Mucosa of rectum (tissue), 2 donors: Measurements from ENCODE around the gene MIS12.

Experiments used
- H3K27ac ChIP-seq, 2 donors: one replicate each; pipeline ENCODE4 v1.7.0; 2013; ENCODE audit warnings: inconsistent platforms in 2 of 2, low read depth in 2 of 2, low read length in 2 of 2
- H3K27me3 ChIP-seq, 2 donors: one replicate each; pipeline ENCODE4 v1.7.0; 2013; ENCODE audit warnings: low read length in 2 of 2; ENCODE audit not compliant: control insufficient read depth in 2 of 2, insufficient read depth in 2 of 2
- H3K36me3 ChIP-seq, 2 donors: one replicate each; pipeline ENCODE4 v1.7.0; 2013; ENCODE audit warnings: low read length in 2 of 2; ENCODE audit not compliant: control insufficient read depth in 2 of 2, insufficient read depth in 2 of 2
- H3K4me1 ChIP-seq, 2 donors: one replicate each; pipeline ENCODE4 v1.7.0; 2013; ENCODE audit warnings: low read length in 2 of 2, mild to moderate bottlenecking in 1 of 2; ENCODE audit not compliant: control insufficient read depth in 2 of 2, insufficient read depth in 2 of 2
- H3K4me3 ChIP-seq, 2 donors: one replicate each; pipeline ENCODE4 v1.7.0; 2013; ENCODE audit warnings: low read length in 2 of 2
- H3K9ac ChIP-seq, 2 donors: one replicate each; pipeline ENCODE4 v1.7.0; 2013; ENCODE audit warnings: low read length in 2 of 2, low read depth in 1 of 2, mild to moderate bottlenecking in 1 of 2
- H3K9me3 ChIP-seq, 2 donors: one replicate each; pipeline ENCODE4 v1.7.0; 2013; ENCODE audit warnings: low read length in 2 of 2; ENCODE audit not compliant: control insufficient read depth in 2 of 2
- donor health status: healthy.
- donor health status: Normal muscosa, but diverticular disease.

The MIS12 gene

DNA sequence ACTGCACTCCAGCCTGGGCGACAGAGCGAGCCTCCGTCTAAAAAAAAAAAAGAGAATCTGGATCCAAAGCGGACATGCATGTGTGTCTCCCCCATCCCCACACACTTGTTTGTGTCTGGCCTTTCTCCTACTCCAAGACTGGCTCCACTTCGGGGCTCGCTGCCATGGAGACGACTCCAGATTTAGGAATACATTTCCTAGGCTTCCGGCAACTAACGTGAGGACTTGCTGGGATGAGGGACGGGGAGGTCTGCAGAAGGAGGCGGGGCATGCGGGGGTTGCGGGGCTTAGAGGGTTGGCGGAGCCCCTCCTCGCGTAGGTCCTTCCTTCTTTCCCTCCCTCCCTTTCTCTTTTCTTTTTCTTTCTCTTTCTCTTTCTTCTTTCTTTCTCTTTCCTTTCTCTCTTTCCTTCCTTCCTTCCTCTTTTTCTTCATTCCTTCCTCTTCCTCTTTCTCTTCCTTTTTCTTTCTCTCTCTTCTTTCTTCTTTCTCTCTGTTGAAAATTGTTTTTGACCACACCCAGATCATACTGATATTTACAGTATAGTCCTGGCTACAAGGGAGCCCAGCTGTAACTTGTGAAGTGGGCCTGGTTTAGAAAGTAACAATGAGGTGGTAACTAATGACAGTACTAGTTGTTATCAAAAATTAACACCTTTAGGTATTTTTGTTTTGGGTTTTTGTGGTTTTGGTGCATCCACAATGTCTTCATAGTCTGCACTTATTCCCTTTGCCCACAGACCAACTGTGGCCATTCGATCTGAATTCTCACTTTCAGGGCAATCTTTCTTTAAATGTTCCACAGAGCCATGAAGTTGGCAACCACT lies 25.2 kb downstream of the MIS12 start:
- Histone ChIP-seq H3K4me1 (no peaks in the 10 kb centered on the region), H3K9me3 (no peaks in the 10 kb centered on the region), H3K4me3 (no peak overlapping the region), H3K27me3 (no peaks in the 10 kb centered on the region), H3K9ac (no peak overlapping the region), H3K27ac (no peak overlapping the region), H3K36me3 (peaks cover 2 to 8% of the 10 kb centered on the region in 2 donors)

- peaks cover 2 to 8% of the 10 kb centered on the region in 2 donors for H3K36me3 ChIP-seq
- H3K9me3 ChIP-seq: no peaks in the 10 kb centered on the region
- no peaks in the 10 kb centered on the region for H3K27me3 ChIP-seq
- no peak overlapping the region for H3K9ac ChIP-seq
- no peak overlapping the region for H3K27ac ChIP-seq
- H3K4me1 ChIP-seq: no peaks in the 10 kb centered on the region
- no peak overlapping the region for H3K4me3 ChIP-seq
Measured at GRCh38 chr17:5513628-5514027, 27.3 kb downstream of the MIS12 start.

GRCh38 chr17:5514976-5515375 lies 28.6 kb downstream of the MIS12 start:
- Histone ChIP-seq H3K36me3 (peaks cover 2 to 8% of the 10 kb centered on the region in 2 donors), H3K9ac (no peak overlapping the region), H3K4me1 (no peaks in the 10 kb centered on the region), H3K27me3 (no peaks in the 10 kb centered on the region), H3K27ac (no peak overlapping the region), H3K4me3 (no peak overlapping the region), H3K9me3 (no peaks in the 10 kb centered on the region)

DNA sequence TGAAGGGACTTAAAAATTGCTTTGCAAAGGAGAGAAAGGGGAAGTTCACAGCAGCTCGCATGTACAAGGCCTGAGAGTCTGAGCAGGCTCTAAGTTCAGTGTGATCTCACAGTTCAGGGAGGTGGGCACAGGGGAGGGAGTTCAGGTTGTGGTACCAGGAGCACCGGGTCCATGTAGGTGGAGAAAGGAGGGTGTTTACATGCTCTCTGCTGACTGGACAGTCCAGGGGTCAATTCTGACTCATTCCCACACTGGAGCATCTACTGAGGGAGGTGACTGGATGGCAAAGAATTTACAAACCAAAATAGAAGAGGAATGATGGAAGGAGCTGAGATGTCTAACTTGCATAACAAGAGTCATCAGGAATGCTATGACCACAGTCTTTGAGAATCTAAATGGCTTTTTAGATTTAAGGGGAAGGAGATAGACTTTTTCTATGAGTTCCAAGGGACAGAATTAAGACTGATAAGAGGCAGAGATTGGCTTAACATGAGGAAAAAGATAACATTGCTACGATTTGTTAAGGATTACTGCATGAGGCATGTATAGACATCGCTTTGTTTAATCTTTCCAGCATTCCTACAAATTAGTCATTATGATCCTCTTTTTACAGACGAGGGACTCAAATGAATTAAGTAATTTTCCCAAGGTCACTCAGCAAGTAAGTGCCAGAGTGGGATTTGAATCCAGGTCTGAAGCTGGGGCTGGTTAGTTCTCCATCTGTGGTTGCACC lies 29.9 kb downstream of the MIS12 start:
- no peaks in the 10 kb centered on the region for H3K9me3 ChIP-seq
- H3K4me1 ChIP-seq: no peaks in the 10 kb centered on the region
- H3K27me3 ChIP-seq: no peaks in the 10 kb centered on the region
- peaks cover 2 to 8% of the 10 kb centered on the region in 2 donors for H3K36me3 ChIP-seq
- no peak overlapping the region for H3K4me3 ChIP-seq
- H3K27ac ChIP-seq: peak overlapping the region in 1 of 2 donors; percentile 14
- H3K9ac ChIP-seq: no peak overlapping the region

DNA sequence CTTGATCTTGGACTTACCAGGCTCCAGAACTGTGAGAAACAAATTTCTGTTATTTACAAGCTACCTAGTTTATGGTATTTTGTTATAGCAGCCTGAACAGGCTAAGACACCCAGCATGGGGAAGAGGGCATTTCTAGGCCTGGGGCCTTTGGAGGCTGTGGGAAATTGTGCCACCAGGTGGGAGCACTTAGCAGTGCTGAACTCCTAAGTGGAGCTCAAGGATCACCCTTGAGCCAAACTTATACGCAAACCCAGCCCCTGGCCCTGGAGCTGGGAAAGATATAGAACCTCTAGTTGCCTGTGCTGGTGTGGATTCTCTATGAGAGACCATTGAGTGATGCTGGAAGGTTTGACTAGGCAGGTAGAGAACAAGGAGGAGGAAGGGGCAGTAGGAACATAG lies 36.1 kb downstream of the MIS12 start:
- Histone ChIP-seq H3K36me3 (peaks cover 0 to 3% of the 10 kb centered on the region in 2 donors), H3K9ac (no peak overlapping the region), H3K9me3 (no peaks in the 10 kb centered on the region), H3K4me1 (no peaks in the 10 kb centered on the region), H3K27ac (no peak overlapping the region), H3K4me3 (no peak overlapping the region), H3K27me3 (no peaks in the 10 kb centered on the region)

GRCh38 chr17:5523249-5523648 lies 36.9 kb downstream of the MIS12 start:
- Histone ChIP-seq H3K9ac (no peak overlapping the region), H3K9me3 (no peaks in the 10 kb centered on the region), H3K4me1 (no peaks in the 10 kb centered on the region), H3K36me3 (peaks cover 0 to 3% of the 10 kb centered on the region in 2 donors), H3K27ac (no peak overlapping the region), H3K27me3 (no peaks in the 10 kb centered on the region), H3K4me3 (no peak overlapping the region)

- Histone ChIP-seq H3K9ac (no peak overlapping the region), H3K27ac (peak overlapping the region in 1 of 2 donors; percentile 38), H3K36me3 (peaks cover 3% of the 10 kb centered on the region in 2 donors), H3K4me3 (no peak overlapping the region), H3K9me3 (no peaks in the 10 kb centered on the region), H3K4me1 (no peaks in the 10 kb centered on the region), H3K27me3 (no peaks in the 10 kb centered on the region)
Measured at GRCh38 chr17:5526821-5527598, 40.6 kb downstream of the MIS12 start.

GRCh38 chr17:5527601-5528250 lies 41.4 kb downstream of the MIS12 start:
- Histone ChIP-seq H3K9me3 (no peaks in the 10 kb centered on the region), H3K4me1 (no peaks in the 10 kb centered on the region), H3K27me3 (no peaks in the 10 kb centered on the region), H3K4me3 (no peak overlapping the region), H3K36me3 (peaks cover 3 to 5% of the 10 kb centered on the region in 2 donors), H3K27ac (no peak overlapping the region), H3K9ac (no peak overlapping the region)

- no peak overlapping the region for H3K4me3 ChIP-seq
- peaks cover 3 to 5% of the 10 kb centered on the region in 2 donors for H3K36me3 ChIP-seq
- H3K27ac ChIP-seq: no peak overlapping the region
- H3K4me1 ChIP-seq: no peaks in the 10 kb centered on the region
- H3K27me3 ChIP-seq: no peaks in the 10 kb centered on the region
- no peak overlapping the region for H3K9ac ChIP-seq
- no peaks in the 10 kb centered on the region for H3K9me3 ChIP-seq
Measured at GRCh38 chr17:5530265-5531084, 44.1 kb downstream of the MIS12 start.
